HG03558 (cell line): Measurements from ENCODE around the gene ZNF25.
"Not testable (repeated sequence)": the region's sequence is repeated elsewhere in the genome, so short reads cannot be mapped to it uniquely, and the experiment has no call there.

Experiments used
- ATAC-seq: cut with Tn5 transposase; IDR thresholded peaks from one replicate; pipeline ENCODE4 v1.9.1; 2021; ENCODE audit warnings: moderate number of reproducible peaks; ENCODE audit not compliant: unreplicated experiment; ENCODE audit errors: extremely low read depth

Gene ZNF25

DNA sequence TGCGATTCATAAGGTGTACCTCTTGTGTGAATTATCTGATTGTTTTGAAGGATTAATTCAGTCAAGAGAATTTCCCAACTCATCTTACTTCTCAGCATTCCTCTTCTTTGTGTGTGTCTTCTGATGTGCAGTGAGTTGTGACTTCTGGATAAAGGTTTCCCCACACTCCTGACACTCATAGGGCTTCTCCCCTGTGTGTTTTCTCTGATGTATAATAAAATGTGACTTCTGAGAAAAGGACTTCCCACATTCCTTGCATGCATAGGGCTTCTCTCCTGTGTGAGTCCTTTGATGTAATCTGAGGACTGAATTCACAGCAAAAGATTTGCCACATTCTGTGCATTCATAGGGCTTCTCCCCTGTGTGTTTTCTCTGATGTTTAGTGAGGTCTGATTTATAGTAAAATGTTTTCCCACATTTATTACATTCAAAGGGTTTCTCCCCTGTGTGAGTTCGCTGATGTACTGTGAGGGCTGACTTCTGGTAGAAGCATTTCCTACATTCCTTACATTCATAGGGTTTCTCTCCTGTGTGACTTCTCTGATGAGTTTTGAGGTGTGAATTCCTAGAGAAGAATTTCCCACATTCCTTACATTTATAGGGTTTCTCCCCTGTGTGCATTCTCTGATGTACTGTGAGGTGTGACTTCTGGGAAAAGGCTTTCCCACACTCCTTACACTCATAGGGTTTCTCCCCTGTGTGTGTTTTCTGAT is 24.2 kb downstream of the ZNF25 start:
- ATAC-seq, result no peak

DNA sequence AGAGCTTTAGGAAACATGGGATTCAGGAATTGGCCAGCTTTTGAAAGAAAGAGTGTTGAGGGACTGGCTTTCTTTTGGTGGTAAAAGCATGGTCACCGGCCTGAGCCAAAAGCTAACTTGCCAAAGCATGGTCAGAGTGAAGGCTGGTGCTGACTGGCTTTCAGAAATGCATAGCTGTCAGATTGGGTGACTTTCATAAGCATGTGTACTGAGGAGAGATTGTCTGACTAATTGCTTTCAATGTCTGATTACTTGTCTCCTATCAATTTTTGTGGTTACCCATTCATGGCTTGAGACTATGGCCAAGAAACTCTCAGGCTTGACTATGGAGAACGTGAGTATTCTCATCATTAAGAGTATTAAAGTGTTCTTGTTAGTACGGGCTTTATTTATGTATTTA is 28.2 kb downstream of the ZNF25 start:
- no peak for ATAC-seq

DNA sequence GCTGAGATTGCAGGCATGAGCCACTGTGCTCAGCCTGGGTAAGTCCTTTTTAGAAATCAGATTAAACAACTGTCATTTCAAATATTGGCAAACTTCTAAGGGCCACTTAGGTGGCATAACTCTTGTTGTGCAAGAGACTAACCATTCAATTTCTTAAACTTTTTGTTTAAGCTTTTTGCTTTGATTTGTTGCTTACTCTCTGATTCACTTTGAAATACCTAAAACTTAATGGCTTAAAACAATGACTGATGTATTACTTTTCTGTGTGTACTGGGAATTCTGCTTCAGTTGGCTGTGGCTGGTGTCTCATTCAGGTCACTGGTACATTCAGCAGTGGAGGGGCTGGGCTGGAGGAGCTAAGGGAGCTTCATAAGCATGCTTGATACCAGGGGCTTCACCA is 28.9 kb downstream of the ZNF25 start:
- ATAC-seq, result no peak

DNA sequence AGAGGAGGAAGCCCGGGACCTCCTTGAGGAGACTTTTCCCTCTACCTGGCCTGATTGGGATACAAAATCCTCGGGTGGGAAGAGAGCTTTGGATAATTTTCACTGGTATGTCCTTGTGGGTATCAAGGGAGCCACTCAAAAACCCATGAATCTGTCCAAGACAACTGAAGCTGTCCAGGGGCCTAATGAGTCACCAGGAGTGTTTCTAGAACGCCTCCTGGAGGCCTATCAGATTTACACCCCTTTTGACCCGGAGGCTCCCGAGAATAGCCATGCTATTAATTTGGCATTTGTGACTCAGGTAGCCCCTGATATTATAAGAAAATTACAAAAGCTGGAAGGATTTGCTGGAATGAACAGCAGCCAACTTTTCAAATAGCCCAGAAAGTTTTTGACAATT is 38.6 kb downstream of the ZNF25 start:
- no peak for ATAC-seq

DNA sequence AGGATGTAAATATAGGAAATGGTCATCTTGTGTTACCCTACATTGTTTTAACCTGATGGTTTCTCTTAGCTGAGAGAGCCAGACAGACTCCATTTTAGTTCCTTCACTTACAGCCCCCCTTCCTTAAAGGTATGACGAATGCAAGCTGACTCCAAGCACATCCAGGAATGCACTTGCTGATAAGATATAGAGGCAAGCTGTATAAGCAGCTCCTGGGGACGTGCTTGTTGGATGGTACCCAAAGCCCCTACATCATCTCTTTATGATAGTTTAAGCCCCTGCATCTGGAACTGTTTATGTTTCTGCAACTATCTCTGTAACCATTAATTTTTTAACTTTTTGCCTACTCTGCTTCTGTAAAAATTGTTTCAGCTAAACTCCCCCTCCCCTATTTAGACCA is 41.7 kb downstream of the ZNF25 start:
- ATAC-seq, result no peak

DNA sequence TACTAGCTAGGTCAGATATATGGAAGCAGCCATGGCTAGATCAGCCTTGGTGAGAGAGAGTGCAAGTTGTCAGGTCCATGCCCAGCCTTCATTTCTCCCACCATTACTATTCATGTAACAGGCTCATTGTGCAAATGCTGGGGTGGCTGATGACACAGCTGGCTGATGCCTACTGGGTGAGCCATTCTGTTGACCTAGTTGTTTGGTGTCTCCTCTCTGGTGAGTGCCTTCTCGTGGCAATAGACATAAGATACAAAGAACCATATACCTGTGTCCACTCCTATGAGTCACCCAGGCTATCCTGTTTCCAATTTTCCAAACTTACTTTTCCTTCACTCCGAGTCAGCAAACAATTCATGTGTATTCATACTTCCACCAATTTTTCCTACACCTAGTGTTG is 46.0 kb downstream of the ZNF25 start:
- ATAC-seq, result no peak

DNA sequence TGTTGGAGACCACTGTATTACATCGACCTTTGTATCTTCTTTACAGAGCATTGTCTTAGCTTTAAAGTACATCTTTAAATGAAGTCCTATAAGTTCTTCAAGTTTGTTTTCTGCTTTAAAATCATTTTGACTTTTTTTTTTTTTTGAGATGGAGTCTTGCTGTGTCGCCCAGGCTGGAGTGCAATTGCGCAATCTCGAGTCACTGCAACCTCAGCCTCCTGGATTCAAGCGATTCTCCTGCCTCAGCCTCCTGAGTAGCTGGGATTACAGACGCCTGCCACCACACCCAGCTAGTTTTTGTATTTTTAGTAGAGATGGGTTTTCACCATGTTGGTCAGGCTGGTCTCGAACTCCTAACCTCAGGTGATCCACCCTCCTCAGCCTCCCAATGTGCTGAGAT is 68.3 kb downstream of the ZNF25 start:
- not testable (repeated sequence) for ATAC-seq

DNA sequence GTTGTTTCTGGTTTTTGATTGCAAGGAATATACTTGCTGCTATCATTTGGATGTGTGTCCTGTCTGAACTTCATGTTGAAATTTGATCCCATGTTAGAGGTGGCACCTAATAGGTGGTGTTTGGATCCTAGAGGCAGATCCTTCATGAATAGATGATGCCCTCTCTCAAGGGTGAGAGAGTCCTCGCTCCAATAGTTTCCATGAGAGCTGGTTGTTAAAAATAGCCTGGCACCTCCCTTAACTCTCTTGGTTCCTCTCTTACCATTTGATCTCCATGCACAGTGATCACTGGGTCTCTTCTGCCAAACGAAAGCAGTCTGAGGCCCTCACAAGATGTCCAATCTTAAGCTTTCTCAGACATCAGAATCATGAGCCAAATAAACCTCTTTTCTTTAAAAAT is 70.1 kb downstream of the ZNF25 start:
- ATAC-seq, result no peak
